HCT116 (cell line): Measurements from ENCODE around the gene MYO1F.

Experiments used
- CEBPB ChIP-seq: IDR thresholded peaks from 2 replicates; pipeline ENCODE4 v1.6.1; 2012; ENCODE audit warnings: low read depth
- CTCF ChIP-seq, 3 experiments: fragments of 200-600 bp in 1 of 3; sonication (generic) in 1 of 3; IDR thresholded peaks in 2 of 3; conservative IDR thresholded peaks in 1 of 3; 2 replicates each; pipeline ENCODE4 v1.5.1; 2012 to 2017; ENCODE audit warnings: low read depth in 2 of 3, low read length in 2 of 3, antibody characterized with exemption in 1 of 3, borderline replicate concordance in 1 of 3, control low read depth in 1 of 3, mild to moderate bottlenecking in 1 of 3, mixed read lengths in 1 of 3, mixed run types in 1 of 3, moderate library complexity in 1 of 3; ENCODE audit not compliant: insufficient read depth in 1 of 3
- EZH2 ChIP-seq: fragments of 200-600 bp; sonication (generic); IDR thresholded peaks from 2 replicates; pipeline ENCODE4 v1.6.1; 2017; ENCODE audit warnings: antibody characterized with exemption, mixed run types
- POLR2A ChIP-seq: IDR thresholded peaks from 2 replicates; pipeline ENCODE4 v1.7.0; 2011; ENCODE audit warnings: borderline replicate concordance; ENCODE audit not compliant: insufficient read depth, insufficient read length; ENCODE audit errors: extremely low read depth
- POLR2AphosphoS5 ChIP-seq: IDR thresholded peaks from 2 replicates; pipeline ENCODE4 v1.6.1; 2011; ENCODE audit warnings: mild to moderate bottlenecking, low read depth, low read length, moderate library complexity
- SP1 ChIP-seq: IDR thresholded peaks from 2 replicates; pipeline ENCODE4 v1.6.1; 2012; ENCODE audit warnings: low read depth

GRCh38 chr19:8481201-8481600 lies 96.0 kb downstream of the MYO1F start:
- TF ChIP-seq POLR2AphosphoS5: no peak
- no peak for TF ChIP-seq SP1
- TF ChIP-seq EZH2: no peak
- TF ChIP-seq CEBPB: no peak
- TF ChIP-seq POLR2A: no peak
- TF ChIP-seq CTCF (IDR thresholded peaks at IDR 0.05 in 2 of 3, conservative IDR thresholded peaks at IDR 0.05 in 1 of 3; ENCODE audit: borderline replicate concordance in 1 of 3, insufficient read depth in 1 of 3, low read depth in 2 of 3, low read length in 2 of 3): no peak
